Measurements from ENCODE around the gene PDIA2. TPM values are rescaled to one million over a fixed set of nuclear protein-coding genes. Genes with fewer than 3 reads are reported as not detected.
"Not testable (repeated sequence)": the region's sequence is repeated elsewhere in the genome, so short reads cannot be mapped to it uniquely, and the experiment has no call there.

PDIA2 gene
- total RNA-seq, 1 donor: not detected

DNA sequence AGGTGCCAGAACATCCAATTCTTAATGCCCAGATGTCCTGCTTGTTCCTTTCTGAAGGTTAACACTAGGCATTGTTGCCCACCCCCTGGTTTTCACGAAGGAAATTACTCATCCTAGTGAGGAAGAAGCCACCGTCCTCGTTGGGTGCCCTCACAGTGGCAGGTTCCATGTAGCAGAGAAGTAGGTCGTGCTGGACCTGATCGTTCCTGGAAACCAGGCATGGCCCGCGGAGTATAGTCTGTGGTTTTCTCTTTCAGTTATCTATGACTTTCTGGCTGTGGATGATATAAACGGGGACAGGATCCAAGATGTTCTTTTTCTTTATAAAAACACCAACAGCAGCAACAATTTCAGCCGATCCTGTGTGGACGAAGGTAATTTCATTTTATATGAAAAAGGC, 23.7 kb upstream of the PDIA2 start:
- Histone ChIP-seq H3K9me3 (ENCODE audit: low read depth, low read length) (no peaks in the 10 kb centered on the region), H3K4me3 (ENCODE audit: low read length) (no peak overlapping the region), H3K27me3 (ENCODE audit: insufficient read depth, low read length) (no peaks in the 10 kb centered on the region), H3K4me1 (ENCODE audit: insufficient read depth, low read length) (peaks cover 3% of the 10 kb centered on the region)

- H3K9me3 ChIP-seq (ENCODE audit: low read depth, low read length): no peaks in the 10 kb centered on the region
- H3K4me1 ChIP-seq (ENCODE audit: insufficient read depth, low read length): no peaks in the 10 kb centered on the region
- H3K4me3 ChIP-seq (ENCODE audit: low read length): no peak overlapping the region
- no peaks in the 10 kb centered on the region for H3K27me3 ChIP-seq (ENCODE audit: insufficient read depth, low read length)
Measured at GRCh38 chr16:259814-260253, 23.1 kb upstream of the PDIA2 start.

- H3K27me3 ChIP-seq (ENCODE audit: insufficient read depth, low read length): no peaks in the 10 kb centered on the region
- no peaks in the 10 kb centered on the region for H3K4me1 ChIP-seq (ENCODE audit: insufficient read depth, low read length)
- no peaks in the 10 kb centered on the region for H3K9me3 ChIP-seq (ENCODE audit: low read depth, low read length)
- H3K4me3 ChIP-seq (ENCODE audit: low read length): no peak overlapping the region
Measured at GRCh38 chr16:260326-260725, 22.6 kb upstream of the PDIA2 start.

GRCh38 chr16:261031-261691, 21.8 kb upstream of the PDIA2 start:
- Histone ChIP-seq H3K4me1 (ENCODE audit: insufficient read depth, low read length) (no peaks in the 10 kb centered on the region), H3K4me3 (ENCODE audit: low read length) (no peak overlapping the region), H3K9me3 (ENCODE audit: low read depth, low read length) (no peaks in the 10 kb centered on the region), H3K27me3 (ENCODE audit: insufficient read depth, low read length) (no peaks in the 10 kb centered on the region)

DNA sequence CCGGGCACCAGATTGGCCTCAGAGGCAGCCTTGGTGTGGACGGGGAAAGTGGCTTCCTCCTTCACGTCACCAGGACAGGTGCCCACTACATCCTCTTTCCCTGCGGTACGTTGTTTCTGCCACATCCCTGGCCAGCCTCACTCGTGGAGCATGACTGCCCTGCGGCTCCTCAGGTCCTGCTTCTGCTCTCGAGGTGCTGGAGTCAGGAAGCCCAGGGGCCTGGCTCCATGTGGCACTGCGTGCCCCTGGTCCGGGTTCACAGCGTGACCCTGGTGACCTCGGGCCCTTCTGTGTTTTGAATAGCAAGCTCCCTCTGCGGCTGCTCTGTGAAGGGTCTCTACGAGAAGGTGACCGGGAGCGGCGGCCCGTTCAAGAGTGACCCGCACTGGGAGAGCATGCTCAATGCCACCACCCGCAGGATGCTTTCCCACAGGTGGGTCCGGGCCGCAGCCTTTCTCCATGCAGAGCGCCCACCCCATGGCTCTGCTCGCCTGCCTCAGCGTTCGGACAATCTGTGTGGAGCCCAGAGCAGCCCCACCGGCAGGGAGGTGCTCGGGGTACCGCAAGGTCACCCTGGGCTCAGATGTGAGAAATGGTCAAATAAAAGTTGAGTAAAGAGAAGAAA, 20.7 kb upstream of the PDIA2 start:
- no peaks in the 10 kb centered on the region for H3K9me3 ChIP-seq (ENCODE audit: low read depth, low read length)
- no peaks in the 10 kb centered on the region for H3K27me3 ChIP-seq (ENCODE audit: insufficient read depth, low read length)
- no peaks in the 10 kb centered on the region for H3K4me1 ChIP-seq (ENCODE audit: insufficient read depth, low read length)
- no peak overlapping the region for H3K4me3 ChIP-seq (ENCODE audit: low read length)

GRCh38 chr16:263182-263774, 19.7 kb upstream of the PDIA2 start:
- Histone ChIP-seq H3K4me3 (ENCODE audit: low read length) (no peak overlapping the region), H3K9me3 (ENCODE audit: low read depth, low read length) (no peaks in the 10 kb centered on the region), H3K4me1 (ENCODE audit: insufficient read depth, low read length) (no peaks in the 10 kb centered on the region), H3K27me3 (ENCODE audit: insufficient read depth, low read length) (no peaks in the 10 kb centered on the region)

DNA sequence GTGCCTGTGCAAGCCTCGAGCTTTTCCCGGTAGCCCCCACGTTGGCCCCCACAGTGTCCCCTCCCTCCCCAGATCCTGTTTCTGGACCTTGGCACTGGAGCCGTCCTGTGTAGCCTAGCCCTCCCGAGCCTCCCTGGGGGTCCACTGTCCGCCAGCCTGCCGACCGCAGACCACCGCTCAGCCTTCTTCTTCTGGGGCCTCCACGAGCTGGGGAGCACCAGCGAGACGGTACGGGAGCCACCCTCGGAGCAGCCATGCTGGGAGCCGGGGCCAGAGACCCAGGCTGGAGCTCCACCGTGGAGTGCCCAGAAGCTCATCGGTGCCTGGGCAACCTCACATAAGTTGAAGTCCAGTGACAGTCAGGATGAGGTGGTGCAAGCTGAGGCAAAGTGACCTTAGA, 19.0 kb upstream of the PDIA2 start:
- H3K9me3 ChIP-seq (ENCODE audit: low read depth, low read length): no peaks in the 10 kb centered on the region
- no peaks in the 10 kb centered on the region for H3K27me3 ChIP-seq (ENCODE audit: insufficient read depth, low read length)
- H3K4me3 ChIP-seq (ENCODE audit: low read length): no peak overlapping the region
- H3K4me1 ChIP-seq (ENCODE audit: insufficient read depth, low read length): no peaks in the 10 kb centered on the region

DNA sequence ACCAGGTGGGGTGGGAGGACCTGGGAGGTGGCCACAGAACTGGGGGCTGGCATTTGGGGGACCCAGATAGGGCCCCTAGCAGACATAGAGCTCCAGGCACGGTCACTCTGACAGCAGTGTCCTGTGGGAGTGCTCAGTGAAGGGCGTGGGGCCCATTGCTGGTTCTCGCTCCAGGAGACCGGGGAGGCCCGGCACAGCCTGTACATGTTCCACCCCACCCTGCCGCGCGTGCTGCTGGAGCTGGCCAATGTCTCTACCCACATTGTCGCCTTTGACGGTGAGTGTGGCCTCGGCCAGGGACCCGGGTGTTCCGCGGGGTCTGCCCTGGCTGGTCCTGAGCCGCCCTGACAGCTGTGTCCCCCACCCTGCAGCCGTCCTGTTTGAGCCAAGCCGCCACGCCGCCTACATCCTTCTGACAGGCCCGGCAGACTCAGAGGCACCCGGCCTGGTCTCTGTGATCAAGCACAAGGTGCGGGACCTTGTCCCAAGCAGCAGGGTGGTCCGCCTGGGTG, 18.5 kb upstream of the PDIA2 start:
- H3K27me3 ChIP-seq (ENCODE audit: insufficient read depth, low read length): no peaks in the 10 kb centered on the region
- H3K9me3 ChIP-seq (ENCODE audit: low read depth, low read length): no peaks in the 10 kb centered on the region
- H3K4me1 ChIP-seq (ENCODE audit: insufficient read depth, low read length): no peaks in the 10 kb centered on the region
- H3K4me3 ChIP-seq (ENCODE audit: low read length): no peak overlapping the region

DNA sequence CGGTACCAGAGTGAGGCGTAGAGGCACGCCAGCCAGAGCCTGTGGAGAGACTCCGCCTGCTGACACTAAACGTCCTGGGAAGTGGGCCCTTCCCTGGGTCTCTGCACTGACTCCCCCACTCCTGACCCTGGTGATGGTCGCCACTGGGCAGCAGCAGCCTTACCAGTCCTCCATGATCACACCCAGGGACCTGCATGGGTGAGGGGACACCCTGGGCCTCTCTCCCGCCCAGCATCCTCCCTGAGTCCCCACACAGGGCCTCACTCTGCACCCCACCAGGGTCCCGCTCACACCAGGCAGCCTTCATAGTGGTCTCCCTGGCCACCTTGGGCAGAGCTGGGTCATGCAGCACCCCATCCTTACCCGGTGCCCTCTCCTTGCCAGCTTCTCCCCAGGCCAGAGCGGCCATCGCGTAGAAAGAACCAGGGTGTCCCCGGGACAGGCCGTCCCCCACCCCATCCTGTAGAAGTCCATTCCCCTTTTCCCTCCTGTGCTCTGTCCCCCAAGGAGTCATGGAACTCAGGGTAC, 17.9 kb upstream of the PDIA2 start:
- Histone ChIP-seq H3K9me3 (ENCODE audit: low read depth, low read length) (no peaks in the 10 kb centered on the region), H3K4me1 (ENCODE audit: insufficient read depth, low read length) (no peaks in the 10 kb centered on the region), H3K4me3 (ENCODE audit: low read length) (no peak overlapping the region), H3K27me3 (ENCODE audit: insufficient read depth, low read length) (no peaks in the 10 kb centered on the region)

GRCh38 chr16:265711-266110, 17.3 kb upstream of the PDIA2 start:
- Histone ChIP-seq H3K4me3 (ENCODE audit: low read length) (no peak overlapping the region), H3K27me3 (ENCODE audit: insufficient read depth, low read length) (no peaks in the 10 kb centered on the region), H3K9me3 (ENCODE audit: low read depth, low read length) (no peaks in the 10 kb centered on the region), H3K4me1 (ENCODE audit: insufficient read depth, low read length) (no peaks in the 10 kb centered on the region)

GRCh38 chr16:266258-267164, 16.5 kb upstream of the PDIA2 start:
- no peaks in the 10 kb centered on the region for H3K9me3 ChIP-seq (ENCODE audit: low read depth, low read length)
- H3K27me3 ChIP-seq (ENCODE audit: insufficient read depth, low read length): no peaks in the 10 kb centered on the region

DNA sequence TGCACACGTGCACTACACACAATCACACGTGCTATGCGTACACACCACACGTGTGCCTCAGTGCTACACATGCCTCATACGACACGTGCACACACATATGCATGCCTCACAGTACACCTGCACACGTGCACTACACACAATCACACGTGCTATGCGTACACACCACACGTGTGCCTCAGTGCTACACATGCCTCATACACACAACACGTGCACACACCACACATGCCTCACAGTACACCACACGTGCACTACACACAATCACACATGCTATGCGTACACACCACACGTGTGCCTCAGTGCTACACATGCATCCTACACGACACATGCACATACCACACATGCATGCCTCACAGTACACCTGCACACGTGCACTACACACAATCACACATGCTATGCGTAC, 15.4 kb upstream of the PDIA2 start:
- H3K4me1 ChIP-seq (ENCODE audit: insufficient read depth, low read length); H3K4me3 ChIP-seq (ENCODE audit: low read length); H3K9me3 ChIP-seq (ENCODE audit: low read depth, low read length); H3K27me3 ChIP-seq (ENCODE audit: insufficient read depth, low read length): not testable (repeated sequence)

More at GRCh38 chr16:266258-267164, 16.5 kb upstream of the PDIA2 start:
- Histone ChIP-seq H3K4me3 (ENCODE audit: low read length) (no peak overlapping the region), H3K4me1 (ENCODE audit: insufficient read depth, low read length) (no peaks in the 10 kb centered on the region)

DNA sequence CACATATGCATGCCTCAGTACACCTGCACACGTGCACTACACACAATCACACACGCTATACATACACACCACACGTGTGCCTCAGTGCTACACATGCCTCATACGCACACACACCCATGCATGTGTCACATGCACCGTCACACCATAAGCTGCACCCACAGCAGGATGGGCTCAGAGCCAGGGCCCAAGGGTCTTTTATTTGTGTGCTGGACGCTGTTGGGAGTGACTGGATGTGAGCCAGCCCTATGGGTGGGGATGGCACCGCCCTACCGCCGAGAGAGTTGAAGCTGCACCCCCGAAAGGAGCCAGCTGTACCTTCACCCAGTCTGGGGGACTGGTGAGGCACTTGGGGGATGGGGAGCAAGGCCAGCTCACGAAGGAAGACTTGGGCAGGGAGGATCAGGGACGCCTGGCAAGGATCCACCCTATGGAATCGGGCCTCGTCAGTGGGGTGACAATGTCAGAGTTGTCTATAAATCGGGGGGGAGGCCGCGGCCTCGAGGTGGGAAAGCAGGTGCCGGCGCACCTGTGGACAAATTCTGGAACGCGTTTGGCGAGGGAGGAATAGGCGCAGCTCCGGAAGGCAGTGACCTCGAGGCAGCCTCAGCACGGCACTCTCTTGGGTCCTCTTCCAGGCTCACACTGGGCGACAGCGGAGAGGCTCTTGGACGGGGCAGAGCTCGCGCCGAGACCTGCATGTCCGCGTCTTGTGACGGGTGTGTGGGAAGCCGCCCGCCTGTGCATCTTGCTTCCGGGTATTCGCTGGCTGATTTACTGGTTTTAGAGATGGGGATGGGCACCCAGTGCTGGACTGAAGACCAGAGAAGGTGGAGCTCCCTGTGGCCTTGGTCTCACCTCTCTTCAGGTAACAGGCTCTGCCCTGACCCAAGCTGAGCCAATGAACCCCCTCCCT, 14.6 kb upstream of the PDIA2 start:
- H3K9me3 ChIP-seq (ENCODE audit: low read depth, low read length): no peaks in the 10 kb centered on the region
- no peaks in the 10 kb centered on the region for H3K4me1 ChIP-seq (ENCODE audit: insufficient read depth, low read length)
- H3K27me3 ChIP-seq (ENCODE audit: insufficient read depth, low read length): no peaks in the 10 kb centered on the region
- H3K4me3 ChIP-seq (ENCODE audit: low read length): no peak overlapping the region

Measured in mononuclear cell (primary cell).